Astrocyte of the cerebellum (primary cell): ENCODE measurements around the gene NCOR2.

Experiments
- DNase-seq: peaks from one replicate; pipeline ENCODE4 v3.0.0-alpha.2; 2011; ENCODE audit warnings: low read depth
- H3K4me3 ChIP-seq: 2 replicates; pipeline ENCODE4 v1.5.1; 2011; ENCODE audit warnings: mild to moderate bottlenecking, low read depth, low read length, moderate library complexity
- in situ Hi-C: cut with HindIII; loops from 2 replicates; pipeline ENCODE4 v1.10.0; 2017; ENCODE audit warnings: low sequenced_read_pairs
- TF ChIP-seq, protein P1 (sequence below): IDR thresholded peaks from 2 replicates; pipeline ENCODE4 v1.5.1; 2012; ENCODE audit warnings: low read length, low read depth, moderate library complexity, mild to moderate bottlenecking; ENCODE audit errors: missing control alignments

Gene NCOR2

DNA sequence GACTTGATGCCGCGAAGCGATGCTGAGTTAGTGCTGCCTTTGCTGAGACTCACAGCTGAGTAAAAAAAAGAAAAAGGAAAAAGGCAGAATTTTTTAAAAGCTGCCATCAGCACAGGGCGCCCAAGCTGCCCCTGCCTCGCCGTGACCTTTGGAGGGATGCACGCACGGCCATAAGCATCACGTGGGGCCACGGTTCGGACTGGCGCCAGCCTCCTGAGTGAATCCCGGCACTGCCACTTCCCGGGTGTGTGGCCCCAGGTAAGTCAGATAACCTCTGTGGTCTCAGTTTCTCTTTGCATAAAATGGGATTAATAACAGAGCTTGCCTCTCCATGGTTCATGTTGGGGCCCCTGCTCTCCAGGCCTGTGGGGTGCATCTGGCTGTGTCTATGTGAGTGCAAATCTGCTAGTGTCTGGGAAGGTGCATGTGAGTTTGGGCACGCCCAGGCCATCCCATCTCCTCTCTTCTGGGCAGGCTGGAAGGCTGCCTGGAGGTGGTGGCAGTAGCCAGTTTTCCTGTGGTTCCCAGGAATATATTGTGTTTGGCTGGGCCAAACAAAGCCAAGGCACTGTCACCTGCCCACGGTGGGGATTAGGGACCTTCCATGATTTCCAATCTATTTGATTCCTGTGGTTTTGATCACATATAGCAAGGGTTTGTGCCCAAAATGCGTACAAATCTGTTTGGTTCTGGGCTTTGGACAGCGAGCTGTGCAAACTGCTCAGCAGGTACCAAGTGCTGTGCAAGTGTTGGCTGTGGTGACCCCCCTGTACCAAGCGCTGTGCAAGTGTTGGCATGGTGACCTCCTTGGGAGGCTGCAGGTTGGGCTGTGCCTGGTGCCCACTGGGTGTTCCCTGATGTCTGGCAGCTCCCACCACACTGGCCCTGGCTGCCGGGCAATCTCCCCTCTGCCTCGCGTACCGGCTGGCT is 43.5 kb upstream of the NCOR2 start:
- TF ChIP-seq, protein P1, sequence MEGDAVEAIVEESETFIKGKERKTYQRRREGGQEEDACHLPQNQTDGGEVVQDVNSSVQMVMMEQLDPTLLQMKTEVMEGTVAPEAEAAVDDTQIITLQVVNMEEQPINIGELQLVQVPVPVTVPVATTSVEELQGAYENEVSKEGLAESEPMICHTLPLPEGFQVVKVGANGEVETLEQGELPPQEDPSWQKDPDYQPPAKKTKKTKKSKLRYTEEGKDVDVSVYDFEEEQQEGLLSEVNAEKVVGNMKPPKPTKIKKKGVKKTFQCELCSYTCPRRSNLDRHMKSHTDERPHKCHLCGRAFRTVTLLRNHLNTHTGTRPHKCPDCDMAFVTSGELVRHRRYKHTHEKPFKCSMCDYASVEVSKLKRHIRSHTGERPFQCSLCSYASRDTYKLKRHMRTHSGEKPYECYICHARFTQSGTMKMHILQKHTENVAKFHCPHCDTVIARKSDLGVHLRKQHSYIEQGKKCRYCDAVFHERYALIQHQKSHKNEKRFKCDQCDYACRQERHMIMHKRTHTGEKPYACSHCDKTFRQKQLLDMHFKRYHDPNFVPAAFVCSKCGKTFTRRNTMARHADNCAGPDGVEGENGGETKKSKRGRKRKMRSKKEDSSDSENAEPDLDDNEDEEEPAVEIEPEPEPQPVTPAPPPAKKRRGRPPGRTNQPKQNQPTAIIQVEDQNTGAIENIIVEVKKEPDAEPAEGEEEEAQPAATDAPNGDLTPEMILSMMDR = no peak
- H3K4me3 ChIP-seq = no peak overlapping the region
- no peak for DNase-seq
- in situ Hi-C loops = no loop called here

DNA sequence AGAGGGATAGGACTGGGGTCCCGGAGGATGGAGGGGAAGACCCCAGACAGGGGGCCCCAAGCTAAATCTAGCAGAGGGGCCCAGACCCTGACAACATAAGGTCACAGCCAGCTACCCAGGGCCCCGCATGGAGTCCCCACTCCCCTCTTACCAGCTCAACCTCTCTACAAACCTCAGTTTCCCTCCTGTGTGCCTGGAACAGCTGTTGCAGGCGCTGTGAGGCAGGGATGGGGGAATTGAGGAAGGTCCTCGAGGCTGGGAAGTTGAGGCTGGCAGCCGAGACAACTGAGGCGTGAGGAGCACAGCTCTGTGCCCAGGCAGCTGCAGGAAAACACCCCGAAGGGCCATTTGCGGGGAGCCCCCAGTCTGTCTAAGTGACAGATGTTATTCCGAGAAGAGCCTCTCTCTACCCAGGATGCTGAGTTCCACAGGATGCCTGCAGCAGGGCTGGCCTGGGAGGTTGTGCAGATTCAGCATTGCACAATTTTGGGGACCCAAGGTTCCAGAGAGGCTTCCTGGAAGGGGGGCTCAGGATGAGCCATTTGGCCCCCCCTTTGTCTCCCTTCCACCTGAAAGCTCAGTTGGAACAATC is 42.7 kb upstream of the NCOR2 start:
- DNase-seq = no peak
- TF ChIP-seq, protein P1 = no peak
- in situ Hi-C loops = no loop called here
- H3K4me3 ChIP-seq = no peak overlapping the region

DNA sequence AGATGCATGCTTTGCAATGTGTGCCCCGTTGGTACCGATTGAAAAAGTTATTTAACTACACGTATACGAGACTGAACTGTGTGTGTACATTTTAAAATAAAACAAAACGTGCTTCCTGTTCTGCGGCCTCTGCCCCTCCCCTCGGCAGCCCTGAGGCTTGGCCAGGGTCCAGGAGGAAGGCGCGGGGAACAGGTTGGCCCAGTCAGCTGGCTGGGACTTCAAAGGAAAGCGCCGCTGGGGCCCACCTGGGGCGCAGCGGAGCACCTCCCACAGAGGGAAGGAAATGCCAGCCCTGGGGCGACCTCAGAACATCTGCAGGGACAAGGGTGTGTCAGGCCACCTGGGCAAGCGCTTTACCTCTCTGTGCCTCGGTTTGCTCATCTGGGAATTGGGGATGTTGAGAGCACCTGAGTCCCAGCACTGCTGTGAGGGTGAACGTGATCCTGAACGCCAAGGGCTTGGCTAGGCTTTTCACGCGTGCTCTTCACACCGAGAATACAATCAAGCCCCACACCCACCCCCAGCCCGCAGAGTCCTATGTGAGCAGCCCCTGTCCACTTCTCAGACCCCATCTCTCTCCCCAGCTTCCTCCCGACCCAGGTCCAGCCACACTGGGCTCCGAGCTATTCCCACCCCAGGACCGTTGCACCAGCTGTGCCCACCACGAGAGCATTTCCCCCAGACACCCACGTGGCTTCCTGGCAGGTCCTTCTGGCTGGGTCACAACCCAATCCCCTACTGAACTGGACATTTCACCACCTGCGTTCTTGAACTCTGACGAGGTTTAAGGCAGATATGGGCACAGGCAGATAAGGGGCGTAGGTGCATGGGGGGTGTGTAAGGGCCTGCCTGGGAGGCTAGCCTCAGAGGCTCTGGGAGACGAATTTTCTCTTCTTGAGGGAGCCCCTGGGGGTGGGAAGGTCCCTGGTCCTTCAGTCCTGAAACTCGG is 41.9 kb upstream of the NCOR2 start:
- no peak overlapping the region for H3K4me3 ChIP-seq
- in situ Hi-C loops = no loop called here
- DNase-seq = no peak
- TF ChIP-seq, protein P1 = no peak

DNA sequence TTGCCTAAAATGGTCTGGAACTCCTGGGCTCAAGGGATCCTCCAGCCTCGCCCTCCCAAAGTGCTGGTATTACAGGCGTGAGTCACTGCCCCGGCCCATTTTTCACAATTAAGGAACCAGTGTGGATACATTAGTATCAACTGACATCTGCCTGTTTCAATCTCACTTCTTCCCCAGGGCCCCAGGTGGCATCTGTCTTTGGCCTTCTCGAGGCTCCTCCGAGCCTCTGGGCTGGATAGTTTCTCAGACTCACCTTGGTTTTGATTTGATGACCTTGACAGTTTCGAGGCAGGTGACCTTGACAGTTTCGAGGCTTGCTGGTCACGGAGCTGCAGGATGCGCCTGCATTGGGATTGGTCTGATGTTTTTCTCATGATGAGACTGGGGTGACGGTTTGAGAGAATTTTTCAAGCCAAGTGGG is 41.0 kb upstream of the NCOR2 start:
- TF ChIP-seq, protein P1 = no peak
- in situ Hi-C loops = no loop called here
- H3K4me3 ChIP-seq = no peak overlapping the region
- no peak for DNase-seq

DNA sequence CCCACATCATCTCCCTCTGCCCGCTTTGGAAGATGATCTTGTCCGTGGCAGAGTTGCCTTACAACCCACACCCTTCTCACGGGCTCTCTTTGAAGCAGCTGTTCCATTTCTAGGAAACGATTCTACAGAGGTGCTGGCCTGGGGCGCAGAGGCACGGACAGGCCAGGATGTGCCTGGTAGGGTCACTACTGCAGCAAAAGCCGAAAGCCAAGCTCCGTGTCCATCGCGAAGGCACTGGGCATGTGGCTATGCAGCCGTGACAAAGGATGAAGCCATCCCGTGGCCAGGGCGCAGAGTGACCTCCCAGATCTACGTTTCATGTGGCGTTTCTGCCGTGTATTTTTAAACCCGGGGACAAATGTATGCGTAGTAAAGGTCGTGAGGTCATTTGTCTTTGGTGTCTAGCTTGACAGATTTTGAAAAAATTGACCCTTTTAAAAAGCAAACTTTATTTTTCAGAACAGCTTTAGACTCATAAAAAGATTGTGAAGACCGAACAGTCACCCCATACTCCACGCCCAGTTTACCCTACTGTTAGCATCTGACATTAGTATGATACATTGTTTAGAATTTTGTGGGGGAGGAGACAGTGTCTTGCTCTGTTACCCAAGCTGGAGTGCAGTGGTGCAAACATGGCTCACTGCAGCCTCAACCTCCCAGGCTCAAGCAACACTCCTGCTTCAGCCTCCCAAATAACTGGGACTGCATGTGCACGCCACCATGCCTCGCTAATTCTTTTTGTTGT is 40.4 kb upstream of the NCOR2 start:
- DNase-seq = no peak
- no peak overlapping the region for H3K4me3 ChIP-seq
- TF ChIP-seq, protein P1 = no peak
- in situ Hi-C loops = no loop called here
